OCI-LY7 (cell line): ENCODE data around the gene GLDN. TPM values are rescaled to one million over a fixed set of nuclear protein-coding genes. Genes with fewer than 3 reads are reported as not detected.
A peak's percentile ranks its signal among the peaks of the same experiment; 100 is the strongest.

ENCODE experiments used
- BruUV-seq: library from RNA; stranded (reverse); fragments of 400-500 nt; replicated peaks from 2 replicates; lab custom pipeline; 2021; lab: Mats Ljungman, UMichigan
- CTCF ChIA-PET: fragments of 300-600 bp; sonication (Branson Sonifier 250); formaldehyde crosslinking; loops from one replicate; lab custom pipeline; 2022; ENCODE audit warnings: antibody characterized with exemption; ENCODE audit not compliant: unreplicated experiment; lab: Charles Lee
- POLR2A ChIA-PET: fragments of 300-600 bp; sonication (Branson Sonifier 250); formaldehyde crosslinking; loops from one replicate; lab custom pipeline; 2022; ENCODE audit warnings: antibody characterized with exemption; lab: Charles Lee
- DNase-seq: peaks from one replicate; pipeline ENCODE4 v3.0.0-alpha.2; 2015; ENCODE audit warnings: low spot score
- H2AFZ ChIP-seq: fragments of 200-600 bp; sonication (generic), shearing (Covaris generic); 2 replicates; pipeline ENCODE4 v1.6.1; 2014; ENCODE audit warnings: mild to moderate bottlenecking, antibody characterized with exemption, low read length, moderate library complexity
- H3K27ac ChIP-seq: fragments of 200-600 bp; sonication (generic); 2 replicates; pipeline ENCODE4 v1.5.1; 2014; ENCODE audit warnings: mixed run types, low read depth, mild to moderate bottlenecking, moderate library complexity, low read length, inconsistent platforms; ENCODE audit not compliant: poor library complexity, severe bottlenecking
- H3K36me3 ChIP-seq: fragments of 200-600 bp; sonication (generic); 2 replicates; pipeline ENCODE4 v1.6.1; 2014; ENCODE audit warnings: mild to moderate bottlenecking, antibody characterized with exemption, low read length, moderate library complexity, mixed read lengths; ENCODE audit not compliant: insufficient read depth
- H3K4me1 ChIP-seq: fragments of 200-600 bp; sonication (generic); 2 replicates; pipeline ENCODE4 v1.5.1; 2014; ENCODE audit warnings: mild to moderate bottlenecking, low read length; ENCODE audit not compliant: insufficient read depth, poor library complexity, severe bottlenecking
- H3K4me2 ChIP-seq: fragments of 200-600 bp; sonication (generic); 2 replicates; pipeline ENCODE4 v1.6.1; 2014; ENCODE audit warnings: mild to moderate bottlenecking, low read length
- H3K4me3 ChIP-seq: fragments of 200-600 bp; sonication (generic); 2 replicates; pipeline ENCODE4 v1.5.1; 2014; ENCODE audit warnings: mild to moderate bottlenecking, low read depth, low read length; ENCODE audit not compliant: poor library complexity, severe bottlenecking
- H3K79me2 ChIP-seq: fragments of 200-600 bp; sonication (generic); 2 replicates; pipeline ENCODE4 v1.6.1; 2016; ENCODE audit warnings: low read depth, mild to moderate bottlenecking, low read length, moderate library complexity, mixed read lengths; ENCODE audit not compliant: insufficient read depth
- H3K9me2 ChIP-seq: fragments of 200-600 bp; sonication (generic); 2 replicates; pipeline ENCODE4 v1.6.1; 2016; ENCODE audit warnings: mild to moderate bottlenecking, low read length, mixed read lengths; ENCODE audit not compliant: insufficient read depth
- H3K9me3 ChIP-seq: fragments of 200-600 bp; sonication (generic); 2 replicates; pipeline ENCODE4 v1.6.1; 2014; ENCODE audit warnings: mild to moderate bottlenecking, mixed run types, low read length, mixed read lengths
- H4K20me1 ChIP-seq: fragments of 200-600 bp; sonication (generic); 2 replicates; pipeline ENCODE4 v1.6.1; 2014; ENCODE audit warnings: mild to moderate bottlenecking, antibody characterized with exemption, low read length, moderate library complexity, mixed read lengths; ENCODE audit not compliant: insufficient read depth
- EZH2phosphoT487 ChIP-seq: fragments of 200-600 bp; sonication (generic); IDR thresholded peaks from 2 replicates; pipeline ENCODE4 v1.6.1; 2018; ENCODE audit warnings: low read depth, borderline replicate concordance, mild to moderate bottlenecking, mixed run types, antibody characterized with exemption, low read length, moderate library complexity, mixed read lengths
- intact Hi-C: fragments of 100-400 bp; cut with micrococcal nuclease; formaldehyde crosslinking; loops from one replicate; pipeline ENCODE4 v1.10.0; 2022; ENCODE audit not compliant: unreplicated experiment
- total RNA-seq, 2 experiments: library from RNA; depleted of rRNA in 1 of 2; stranded (reverse); fragments of >200 nt in 1 of 2; shearing (Covaris generic) in 1 of 2; gene quantifications; 2 replicates each; pipeline ENCODE4 v1.2.3, GENCODE V29; 2014 to 2022
- TF ChIP-seq, protein P1 (sequence below): fragments of 200-600 bp; sonication (generic); conservative IDR thresholded peaks from 2 replicates; pipeline ENCODE4 v1.5.1; 2014; ENCODE audit warnings: mild to moderate bottlenecking, antibody characterized with exemption, low read length, moderate library complexity, mixed read lengths

GLDN gene
- total RNA-seq, 2 experiments from 2014 or later, result not detected

DNA sequence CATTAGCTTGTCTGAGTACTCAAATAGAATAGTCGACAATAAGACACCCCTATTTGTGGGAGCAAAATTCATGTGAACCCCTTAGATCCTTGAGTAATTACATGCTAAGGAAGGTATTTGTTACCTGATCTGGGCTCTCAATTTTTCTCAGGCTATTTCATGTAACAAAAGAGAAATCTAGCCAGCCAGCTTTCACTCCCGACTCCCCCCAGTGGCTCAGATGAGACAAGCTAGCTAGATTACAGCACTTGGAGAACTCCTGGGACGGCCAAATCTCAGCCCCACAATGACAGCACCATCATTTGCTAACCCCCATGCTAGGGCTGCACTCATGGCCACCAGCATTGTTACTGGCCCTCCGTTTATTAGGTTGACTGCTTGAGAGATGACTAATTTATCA lies 41.3 kb downstream of the GLDN start:
- Histone ChIP-seq H3K27ac (no peak overlapping the region), H3K79me2 (no peaks in the 10 kb centered on the region), H3K4me3 (no peak overlapping the region), H2AFZ (no peak overlapping the region), H3K9me2 (no peaks in the 10 kb centered on the region), H3K4me2 (no peak overlapping the region), H3K36me3 (no peaks in the 10 kb centered on the region), H3K9me3 (no peaks in the 10 kb centered on the region), H4K20me1 (no peaks in the 10 kb centered on the region), H3K4me1 (no peaks in the 10 kb centered on the region)
- ChIA-PET CTCF (no interaction called here), POLR2A (interaction anchor here (0.7 kb wide), 1 partner anchor 14 kb away, joined by 3 read pairs; no protein-coding TSS in a partner anchor)
- peak; percentile 12 for DNase-seq
- intact Hi-C loops, result loop anchor here (10.0 kb wide), 1 partner anchor 98 kb away; no protein-coding TSS in a partner anchor
- TF ChIP-seq EZH2phosphoT487, result no peak
- TF ChIP-seq, protein P1, sequence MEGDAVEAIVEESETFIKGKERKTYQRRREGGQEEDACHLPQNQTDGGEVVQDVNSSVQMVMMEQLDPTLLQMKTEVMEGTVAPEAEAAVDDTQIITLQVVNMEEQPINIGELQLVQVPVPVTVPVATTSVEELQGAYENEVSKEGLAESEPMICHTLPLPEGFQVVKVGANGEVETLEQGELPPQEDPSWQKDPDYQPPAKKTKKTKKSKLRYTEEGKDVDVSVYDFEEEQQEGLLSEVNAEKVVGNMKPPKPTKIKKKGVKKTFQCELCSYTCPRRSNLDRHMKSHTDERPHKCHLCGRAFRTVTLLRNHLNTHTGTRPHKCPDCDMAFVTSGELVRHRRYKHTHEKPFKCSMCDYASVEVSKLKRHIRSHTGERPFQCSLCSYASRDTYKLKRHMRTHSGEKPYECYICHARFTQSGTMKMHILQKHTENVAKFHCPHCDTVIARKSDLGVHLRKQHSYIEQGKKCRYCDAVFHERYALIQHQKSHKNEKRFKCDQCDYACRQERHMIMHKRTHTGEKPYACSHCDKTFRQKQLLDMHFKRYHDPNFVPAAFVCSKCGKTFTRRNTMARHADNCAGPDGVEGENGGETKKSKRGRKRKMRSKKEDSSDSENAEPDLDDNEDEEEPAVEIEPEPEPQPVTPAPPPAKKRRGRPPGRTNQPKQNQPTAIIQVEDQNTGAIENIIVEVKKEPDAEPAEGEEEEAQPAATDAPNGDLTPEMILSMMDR, result peak; percentile 64
- no TSS peak for BruUV-seq

DNA sequence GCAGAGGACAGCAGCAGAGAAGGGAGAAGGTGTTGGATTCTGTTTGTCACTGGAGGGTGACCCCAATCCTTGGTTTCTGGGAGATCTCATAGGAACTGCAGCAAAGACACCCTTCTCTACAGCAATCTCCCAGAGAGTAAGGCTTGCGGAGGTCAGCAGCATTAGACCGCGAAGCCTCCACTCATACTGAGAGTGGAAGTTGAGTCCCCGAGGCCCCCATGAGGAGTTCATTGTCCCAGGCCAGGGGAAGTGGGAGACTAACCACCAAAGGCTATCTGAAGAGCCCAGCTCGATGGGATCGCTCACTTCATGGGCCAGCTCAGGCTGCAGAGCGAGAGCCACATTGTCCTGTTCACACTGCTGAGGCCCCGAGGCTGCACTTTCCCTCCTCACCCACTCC lies 44.6 kb downstream of the GLDN start:
- H2AFZ ChIP-seq, result no peak overlapping the region
- intact Hi-C loops, result loop anchor here (10.0 kb wide), 1 partner anchor 101 kb away; no protein-coding TSS in a partner anchor
- no peak overlapping the region for H3K27ac ChIP-seq
- H3K4me2 ChIP-seq, result no peak overlapping the region
- BruUV-seq, result no TSS peak
- H3K36me3 ChIP-seq, result no peaks in the 10 kb centered on the region
- TF ChIP-seq EZH2phosphoT487, result no peak
- TF ChIP-seq, protein P1, result no peak
- H3K79me2 ChIP-seq, result no peaks in the 10 kb centered on the region
- ChIA-PET POLR2A (no interaction called here), CTCF (no interaction called here)
- no peaks in the 10 kb centered on the region for H3K4me1 ChIP-seq
- H3K9me3 ChIP-seq, result no peaks in the 10 kb centered on the region
- no peak for DNase-seq
- H3K9me2 ChIP-seq, result no peaks in the 10 kb centered on the region
- H3K4me3 ChIP-seq, result no peak overlapping the region
- no peaks in the 10 kb centered on the region for H4K20me1 ChIP-seq

DNA sequence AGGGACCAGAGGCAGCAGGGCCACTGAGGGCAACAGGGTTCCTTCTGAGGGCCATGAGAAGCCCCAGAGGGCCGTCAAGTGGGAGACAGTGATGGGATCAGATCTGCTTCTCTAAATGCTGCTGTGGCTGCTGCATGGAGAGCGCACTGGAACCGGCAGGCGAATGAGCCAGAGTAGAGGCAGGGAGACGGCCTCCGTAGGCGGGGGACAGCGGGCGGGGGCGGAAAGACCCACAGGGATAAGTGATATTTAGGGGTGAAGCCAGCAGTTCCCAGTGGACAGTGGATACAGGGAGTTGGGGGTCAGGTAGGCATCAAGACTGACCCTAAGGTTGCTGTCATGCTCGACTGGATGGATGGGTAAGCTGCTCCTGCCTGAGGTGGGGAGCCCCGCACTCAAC lies 45.0 kb downstream of the GLDN start:
- BruUV-seq, result no TSS peak
- no peak overlapping the region for H2AFZ ChIP-seq
- H3K4me1 ChIP-seq, result no peaks in the 10 kb centered on the region
- H3K9me2 ChIP-seq, result no peaks in the 10 kb centered on the region
- no peak for DNase-seq
- no peak overlapping the region for H3K4me2 ChIP-seq
- H3K9me3 ChIP-seq, result no peaks in the 10 kb centered on the region
- H3K4me3 ChIP-seq, result no peak overlapping the region
- ChIA-PET POLR2A (no interaction called here), CTCF (no interaction called here)
- no peak overlapping the region for H3K27ac ChIP-seq
- intact Hi-C loops, result loop anchor here (10.0 kb wide), 1 partner anchor 102 kb away; no protein-coding TSS in a partner anchor
- TF ChIP-seq, protein P1, result no peak
- no peak for TF ChIP-seq EZH2phosphoT487
- H4K20me1 ChIP-seq, result no peaks in the 10 kb centered on the region
- no peaks in the 10 kb centered on the region for H3K36me3 ChIP-seq
- no peaks in the 10 kb centered on the region for H3K79me2 ChIP-seq
